SK-N-SH (cell line): ENCODE data around the gene DNAJB7. TPM values are rescaled to one million over a fixed set of nuclear protein-coding genes. Genes with fewer than 3 reads are reported as not detected.

Experiments used
- CTCF ChIA-PET: fragments of 300-600, 350-600 bp; formaldehyde crosslinking; extraction: SDS; loops from one replicate; lab custom pipeline; 2021; lab: Yijun Ruan, JAX
- POLR2A ChIA-PET: fragments of 350-600 bp; sonication (Branson Sonifier 250); formaldehyde crosslinking; extraction: SDS; loops from one replicate; lab custom pipeline; 2020; ENCODE audit warnings: antibody characterized with exemption, inconsistent platforms; lab: Yijun Ruan, JAX
- DNase-seq: peaks from one replicate; pipeline ENCODE4 v3.0.0; 2012
- H2AFZ ChIP-seq: fragments of 200-600 bp; sonication (generic); 2 replicates; pipeline ENCODE4 v1.8.1; 2016; ENCODE audit warnings: antibody characterized with exemption, mild to moderate bottlenecking, low read depth
- H3F3A ChIP-seq: fragments of 200-600 bp; sonication (generic); replicated peaks from 2 replicates; pipeline ENCODE3; 2016; ENCODE audit warnings: antibody characterized with exemption, mild to moderate bottlenecking; ENCODE audit not compliant: insufficient read depth
- H3K27ac ChIP-seq, 2 experiments: fragments of 200-500 bp in 1 of 2; fragments of 200-600 bp in 1 of 2; sonication (Bioruptor generic) in 1 of 2; sonication (generic), shearing (Covaris generic) in 1 of 2; 2 replicates each; pipeline versions ENCODE4 v1.5.1 to v1.6.1; 2014 to 2016; ENCODE audit warnings: low read depth in 2 of 2, inconsistent platforms in 1 of 2, low read length in 1 of 2, mild to moderate bottlenecking in 1 of 2, mixed read lengths in 1 of 2
- H3K27me3 ChIP-seq: fragments of 200-600 bp; sonication (generic), shearing (Covaris generic); 2 replicates; pipeline ENCODE4 v1.6.1; 2016; ENCODE audit warnings: mixed run types; ENCODE audit not compliant: insufficient read depth
- H3K36me3 ChIP-seq, 2 experiments: fragments of 200-500 bp in 1 of 2; fragments of 200-600 bp in 1 of 2; sonication (Bioruptor generic) in 1 of 2; sonication (generic) in 1 of 2; replicated peaks in 1 of 2; 2 replicates each; pipeline versions ENCODE3 to v1.5.1; 2014 to 2016; ENCODE audit warnings: low read length in 1 of 2, mild to moderate bottlenecking in 1 of 2; ENCODE audit not compliant: insufficient read depth in 2 of 2, control insufficient read depth in 1 of 2
- H3K4me1 ChIP-seq, 2 experiments: fragments of 200-500 bp in 1 of 2; fragments of 200-600 bp in 1 of 2; sonication (Bioruptor generic) in 1 of 2; sonication (generic), shearing (Covaris generic) in 1 of 2; 2 replicates each; pipeline versions ENCODE4 v1.5.1 to v1.6.1; 2014 to 2016; ENCODE audit warnings: low read depth in 1 of 2, low read length in 1 of 2, mixed run types in 1 of 2; ENCODE audit not compliant: insufficient read depth in 2 of 2, control insufficient read depth in 1 of 2
- H3K4me2 ChIP-seq: fragments of 200-600 bp; sonication (generic), shearing (Covaris generic); 2 replicates; pipeline ENCODE4 v1.6.1; 2017; ENCODE audit warnings: mixed run types
- H3K4me3 ChIP-seq, 2 experiments: fragments of 200-500 bp in 1 of 2; fragments of 200-600 bp in 1 of 2; sonication (Bioruptor generic) in 1 of 2; sonication (generic), shearing (Covaris generic) in 1 of 2; 2 replicates each; pipeline versions ENCODE4 v1.5.1 to v1.8.1; 2014 to 2016; ENCODE audit warnings: low read depth in 2 of 2, inconsistent platforms in 1 of 2, low read length in 1 of 2, mild to moderate bottlenecking in 1 of 2, mixed read lengths in 1 of 2, moderate library complexity in 1 of 2
- H3K79me2 ChIP-seq: fragments of 200-600 bp; sonication (generic); 2 replicates; pipeline ENCODE4 v1.8.1; 2017; ENCODE audit warnings: mild to moderate bottlenecking; ENCODE audit not compliant: insufficient read depth
- H3K9ac ChIP-seq: fragments of 200-600 bp; sonication (generic); 2 replicates; pipeline ENCODE4 v1.6.1; 2017; ENCODE audit warnings: mixed run types
- H3K9me2 ChIP-seq: fragments of 200-600 bp; sonication (generic); 2 replicates; pipeline ENCODE4 v1.6.1; 2017; ENCODE audit warnings: mixed run types
- H3K9me3 ChIP-seq: fragments of 200-600 bp; sonication (generic); 2 replicates; pipeline ENCODE4 v1.6.1; 2017; ENCODE audit warnings: mixed run types, mild to moderate bottlenecking, moderate library complexity
- H4K20me1 ChIP-seq: fragments of 200-600 bp; sonication (generic); 2 replicates; pipeline ENCODE4 v1.6.1; 2017; ENCODE audit warnings: mild to moderate bottlenecking, mixed run types; ENCODE audit not compliant: insufficient read depth
- CTCF ChIP-seq: fragments of 200-600 bp; sonication (generic); IDR thresholded peaks from 2 replicates; pipeline ENCODE4 v1.6.1; 2017; ENCODE audit warnings: antibody characterized with exemption, mild to moderate bottlenecking, moderate library complexity
- FOSL2 ChIP-seq: IDR thresholded peaks from 2 replicates; pipeline ENCODE4 v1.4.0; 2012; ENCODE audit warnings: low read depth, mild to moderate bottlenecking, moderate library complexity, borderline replicate concordance
- FOXJ3 ChIP-seq: sonication (generic); formaldehyde crosslinking; IDR thresholded peaks from 2 replicates; pipeline ENCODE4 v1.5.1; 2020; ENCODE audit warnings: mild to moderate bottlenecking, missing genetic modification reagents
- GABPA ChIP-seq: IDR thresholded peaks from 2 replicates; pipeline ENCODE4 v1.4.0; 2012; ENCODE audit warnings: low read depth, mild to moderate bottlenecking
- IRF3 ChIP-seq: fragments of 150-350 bp; IDR thresholded peaks from 2 replicates; pipeline ENCODE4 v1.6.1; 2016; ENCODE audit warnings: mild to moderate bottlenecking, low read depth, low read length
- JUND ChIP-seq: IDR thresholded peaks from 2 replicates; pipeline ENCODE4 v1.4.0; 2012
- MEF2A ChIP-seq: IDR thresholded peaks from 2 replicates; pipeline ENCODE4 v1.4.0; 2012; ENCODE audit warnings: low read depth, borderline replicate concordance
- MXI1 ChIP-seq: IDR thresholded peaks from 2 replicates; pipeline ENCODE4 v1.6.1; 2012; ENCODE audit warnings: mild to moderate bottlenecking, low read depth, low read length, improper control_type of control experiment
- REST ChIP-seq: IDR thresholded peaks from 2 replicates; pipeline ENCODE4 v1.6.1; 2012; ENCODE audit warnings: mild to moderate bottlenecking, low read depth, low read length, moderate library complexity
- SIN3A ChIP-seq: IDR thresholded peaks from 2 replicates; pipeline ENCODE4 v1.6.1; 2012; ENCODE audit warnings: low read depth, mild to moderate bottlenecking, low read length, moderate library complexity, borderline replicate concordance
- TAF1 ChIP-seq: IDR thresholded peaks from 2 replicates; pipeline ENCODE4 v1.6.1; 2012; ENCODE audit warnings: low read depth, mild to moderate bottlenecking, low read length, moderate library complexity, borderline replicate concordance
- ZBTB33 ChIP-seq: IDR thresholded peaks from 2 replicates; pipeline ENCODE4 v1.4.0; 2012; ENCODE audit warnings: low read depth, borderline replicate concordance
- WGBS: methylation state at CpG from one replicate; pipeline ENCODE4 v1.1.6; 2017; ENCODE audit warnings: low lambda C conversion rate; 5-methylcytosine and 5-hydroxymethylcytosine counted together
- polyA plus RNA-seq, 3 experiments: library from polyadenylated mRNA; depleted of rRNA; stranded (reverse); fragments of >200 nt; gene quantifications; 2 replicates each; pipeline ENCODE4 v1.2.3, GENCODE V29; 2012

DNAJB7 gene
- polyA plus RNA-seq, 1 of the 3 experiments (the other 2 are of a cell fraction), result not detected

- TF ChIP-seq ZBTB33, result no peak
- TF ChIP-seq IRF3, result no peak
- no peak for TF ChIP-seq SIN3A
- TF ChIP-seq MEF2A, result no peak
- no peak for TF ChIP-seq REST
- TF ChIP-seq, all 33 proteins: peak for 0
- no peaks in the 10 kb centered on the region for H3K9me2 ChIP-seq
- no peak for DNase-seq
- ChIA-PET CTCF (interaction anchor here (0.6 kb wide), 1 partner anchor 12 kb away, joined by 3 read pairs; no protein-coding TSS in a partner anchor), POLR2A (no interaction called here)
- no peak overlapping the region for H3K9ac ChIP-seq
- no peak overlapping the region for H2AFZ ChIP-seq
- H4K20me1 ChIP-seq, result no peaks in the 10 kb centered on the region
- H3K4me3 ChIP-seq, result no peak overlapping the region
- H3F3A ChIP-seq, result peaks cover 5% of the 10 kb centered on the region
- H3K27ac ChIP-seq, result no peak overlapping the region
- no peaks in the 10 kb centered on the region; a peak in 2 of 4 replicates for H3K4me1 ChIP-seq
- H3K79me2 ChIP-seq, result peaks cover 7% of the 10 kb centered on the region
- H3K9me3 ChIP-seq, result no peaks in the 10 kb centered on the region
- WGBS, result 100% methylated on average over 1 of the region's 1 CpG
- no peak overlapping the region for H3K4me2 ChIP-seq
- H3K27me3 ChIP-seq, result no peaks in the 10 kb centered on the region
- H3K36me3 ChIP-seq, result peaks cover 12 to 26% of the 10 kb centered on the region in 2 experiments
Measured at GRCh38 chr22:40823426-40823825, 38.5 kb downstream of the DNAJB7 start.

GRCh38 chr22:40819599-40820140 is 42.2 kb downstream of the DNAJB7 start:
- H3F3A ChIP-seq, result peaks cover 5% of the 10 kb centered on the region
- peak overlapping the region; percentile 73 for H2AFZ ChIP-seq
- peak overlapping the region; percentile 55 to 60; a peak in 3 of 4 replicates for H3K27ac ChIP-seq
- peaks cover 31% of the 10 kb centered on the region for H3K79me2 ChIP-seq
- H3K4me2 ChIP-seq, result peak overlapping the region; percentile 79
- peak overlapping the region; percentile 42 to 57 for H3K4me3 ChIP-seq
- WGBS, result 15% methylated on average over 4 of the region's 4 CpGs
- POLR2A ChIA-PET, result no interaction called here
- H3K27me3 ChIP-seq, result no peaks in the 10 kb centered on the region
- H3K9me3 ChIP-seq, result no peaks in the 10 kb centered on the region
- peaks cover 5 to 15% of the 10 kb centered on the region in 2 experiments for H3K36me3 ChIP-seq
- peaks cover 0 to 5% of the 10 kb centered on the region in 2 experiments; a peak in 2 of 4 replicates for H3K4me1 ChIP-seq
- CTCF ChIA-PET, result interaction anchor here (0.7 kb wide), 1 partner anchor 54 kb away, joined by 3 read pairs; no protein-coding TSS in a partner anchor
- peak; percentile 8 for DNase-seq
- H4K20me1 ChIP-seq, result no peaks in the 10 kb centered on the region
- no peak overlapping the region; the same call in 1 of the 2 replicates for H3K9ac ChIP-seq
- H3K9me2 ChIP-seq, result no peaks in the 10 kb centered on the region
- TF ChIP-seq CTCF (no peak), FOSL2 (no peak), REST (no peak), MXI1 (no peak), GABPA (no peak), FOXJ3 (no peak), JUND (no peak), TAF1 (no peak)
